GM12865 (cell line): Measurements from ENCODE around the gene RREB1.

ENCODE experiments used
- DNase-seq: peaks from one replicate; pipeline ENCODE4 v3.0.0; 2010; ENCODE audit warnings: low read depth
- H3K4me3 ChIP-seq: 2 replicates; pipeline ENCODE4 v1.5.1; 2011; ENCODE audit warnings: mild to moderate bottlenecking, low read depth, low read length, control low read depth
- TF ChIP-seq, protein P1 (sequence below): IDR thresholded peaks from 2 replicates; pipeline ENCODE4 v1.5.1; 2011; ENCODE audit warnings: low read length, control low read depth, low read depth, inconsistent platforms; ENCODE audit not compliant: insufficient read depth; ENCODE audit errors: missing control alignments

The RREB1 gene

DNA sequence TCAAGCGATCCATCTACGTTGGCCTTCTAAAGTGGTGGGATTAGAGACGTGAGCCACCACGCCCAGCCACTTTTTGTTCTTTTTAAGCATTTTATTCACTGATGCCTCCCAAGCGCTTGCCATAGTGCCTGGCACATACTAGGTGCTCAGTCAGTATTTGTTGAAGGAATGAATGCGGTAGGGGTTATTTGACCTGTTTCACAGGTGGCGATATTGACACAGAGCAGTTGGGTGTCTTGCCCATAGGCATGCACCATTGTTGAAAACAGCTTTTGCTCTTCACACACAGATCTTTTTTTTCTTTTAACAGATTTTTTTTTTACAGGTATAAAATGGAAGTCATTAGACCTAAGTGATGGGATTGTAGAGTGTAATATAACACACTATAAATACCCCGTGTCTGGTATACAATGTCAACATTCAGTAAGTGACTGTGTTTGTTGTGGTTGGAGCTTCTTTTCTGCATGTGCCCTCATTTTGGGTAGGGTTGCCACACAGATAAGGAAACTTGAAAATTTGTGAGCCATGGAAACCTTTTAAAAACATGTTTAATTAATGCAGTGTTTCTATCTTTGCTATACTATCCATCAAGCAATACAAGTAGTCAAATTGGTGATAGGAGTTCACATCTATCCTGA, 24.8 kb downstream of the RREB1 start:
- no peak overlapping the region for H3K4me3 ChIP-seq
- TF ChIP-seq, protein P1, sequence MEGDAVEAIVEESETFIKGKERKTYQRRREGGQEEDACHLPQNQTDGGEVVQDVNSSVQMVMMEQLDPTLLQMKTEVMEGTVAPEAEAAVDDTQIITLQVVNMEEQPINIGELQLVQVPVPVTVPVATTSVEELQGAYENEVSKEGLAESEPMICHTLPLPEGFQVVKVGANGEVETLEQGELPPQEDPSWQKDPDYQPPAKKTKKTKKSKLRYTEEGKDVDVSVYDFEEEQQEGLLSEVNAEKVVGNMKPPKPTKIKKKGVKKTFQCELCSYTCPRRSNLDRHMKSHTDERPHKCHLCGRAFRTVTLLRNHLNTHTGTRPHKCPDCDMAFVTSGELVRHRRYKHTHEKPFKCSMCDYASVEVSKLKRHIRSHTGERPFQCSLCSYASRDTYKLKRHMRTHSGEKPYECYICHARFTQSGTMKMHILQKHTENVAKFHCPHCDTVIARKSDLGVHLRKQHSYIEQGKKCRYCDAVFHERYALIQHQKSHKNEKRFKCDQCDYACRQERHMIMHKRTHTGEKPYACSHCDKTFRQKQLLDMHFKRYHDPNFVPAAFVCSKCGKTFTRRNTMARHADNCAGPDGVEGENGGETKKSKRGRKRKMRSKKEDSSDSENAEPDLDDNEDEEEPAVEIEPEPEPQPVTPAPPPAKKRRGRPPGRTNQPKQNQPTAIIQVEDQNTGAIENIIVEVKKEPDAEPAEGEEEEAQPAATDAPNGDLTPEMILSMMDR = no peak
- no peak for DNase-seq

DNA sequence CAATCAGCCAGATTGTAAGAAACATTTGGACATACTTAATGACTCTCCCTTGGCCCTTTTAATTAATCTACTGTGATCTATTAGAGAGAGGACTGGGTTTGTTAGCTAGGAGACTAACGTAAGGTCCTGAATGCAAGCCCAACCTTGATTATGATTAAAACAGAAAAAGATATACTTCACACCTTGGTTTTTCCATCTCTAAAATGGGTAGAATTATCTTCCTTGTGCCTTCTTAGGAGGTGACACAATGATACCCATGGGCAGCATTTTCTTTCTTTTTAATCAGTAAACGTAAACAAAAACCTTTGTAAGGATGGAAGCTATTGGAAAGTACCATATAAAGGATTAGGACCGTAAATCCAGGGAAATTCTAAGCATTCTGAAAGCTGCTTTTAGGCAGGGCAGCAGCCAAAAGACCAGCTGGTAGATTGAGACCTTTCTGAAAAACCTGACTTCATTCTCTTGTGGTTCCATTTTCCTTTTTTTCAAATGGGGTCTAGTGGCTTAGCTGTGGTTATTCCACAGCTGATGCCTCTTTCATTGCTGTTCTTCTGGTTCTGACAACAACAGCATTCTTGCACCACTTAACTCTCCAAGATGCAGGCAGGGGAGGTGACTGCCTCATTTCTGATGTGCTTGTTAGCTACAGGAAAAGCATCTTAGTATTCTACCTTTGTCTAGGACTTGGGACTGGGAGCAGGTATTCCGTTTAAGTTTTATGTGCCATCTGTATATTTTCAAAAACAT, 27.4 kb downstream of the RREB1 start:
- DNase-seq = peak; percentile 64
- H3K4me3 ChIP-seq = 0 out of 2 replicates have a peak overlapping the region, but pooled peaks have one; percentile 21
- TF ChIP-seq, protein P1 = no peak

DNA sequence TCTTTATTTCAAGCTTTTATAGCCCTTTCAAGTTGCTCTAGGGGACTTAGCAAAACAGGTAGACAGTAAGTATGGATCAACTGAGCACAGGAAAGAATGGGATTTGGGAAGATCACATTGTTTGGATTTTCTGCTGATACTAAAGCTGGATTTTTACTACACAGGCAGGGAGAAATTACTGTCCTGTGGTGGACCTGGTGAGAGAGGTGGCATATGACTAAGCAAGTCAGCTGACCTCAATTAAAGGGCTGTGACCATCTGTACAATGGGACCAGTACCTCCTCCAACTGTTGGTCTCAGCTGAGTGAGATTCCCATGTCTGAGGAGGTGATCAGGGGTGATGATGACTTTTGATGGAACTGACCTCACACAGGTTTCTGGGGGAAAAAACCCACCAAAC, 28.0 kb downstream of the RREB1 start:
- H3K4me3 ChIP-seq = peak overlapping the region; percentile 21
- peak; percentile 65 for DNase-seq
- TF ChIP-seq, protein P1 = no peak

DNA sequence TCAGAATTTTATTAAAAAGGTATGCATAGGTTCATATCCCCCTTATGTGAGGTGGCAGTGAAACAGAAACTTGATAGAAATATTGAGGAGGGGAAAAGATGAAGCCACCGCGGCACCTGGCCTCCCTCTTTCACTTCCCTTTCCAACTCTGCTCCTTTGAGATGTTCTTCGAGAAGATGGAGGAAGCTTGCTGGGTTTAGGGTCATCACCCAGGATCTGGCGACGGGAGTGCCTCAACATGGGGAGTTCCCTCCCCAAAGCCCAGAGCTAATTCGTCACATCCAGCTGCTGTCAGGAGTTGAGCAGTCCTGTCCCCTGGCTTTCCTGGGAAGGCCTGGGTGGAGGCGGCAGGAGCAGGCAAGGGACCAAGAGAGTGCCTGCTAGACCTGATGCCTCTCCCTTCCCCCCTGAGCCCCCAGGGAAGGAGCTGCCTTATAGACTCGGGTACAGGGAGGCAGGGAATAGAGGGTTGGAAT, 29.1 kb downstream of the RREB1 start:
- peak; percentile 83 for DNase-seq
- peak overlapping the region; percentile 21 for H3K4me3 ChIP-seq
- TF ChIP-seq, protein P1 = no peak

DNA sequence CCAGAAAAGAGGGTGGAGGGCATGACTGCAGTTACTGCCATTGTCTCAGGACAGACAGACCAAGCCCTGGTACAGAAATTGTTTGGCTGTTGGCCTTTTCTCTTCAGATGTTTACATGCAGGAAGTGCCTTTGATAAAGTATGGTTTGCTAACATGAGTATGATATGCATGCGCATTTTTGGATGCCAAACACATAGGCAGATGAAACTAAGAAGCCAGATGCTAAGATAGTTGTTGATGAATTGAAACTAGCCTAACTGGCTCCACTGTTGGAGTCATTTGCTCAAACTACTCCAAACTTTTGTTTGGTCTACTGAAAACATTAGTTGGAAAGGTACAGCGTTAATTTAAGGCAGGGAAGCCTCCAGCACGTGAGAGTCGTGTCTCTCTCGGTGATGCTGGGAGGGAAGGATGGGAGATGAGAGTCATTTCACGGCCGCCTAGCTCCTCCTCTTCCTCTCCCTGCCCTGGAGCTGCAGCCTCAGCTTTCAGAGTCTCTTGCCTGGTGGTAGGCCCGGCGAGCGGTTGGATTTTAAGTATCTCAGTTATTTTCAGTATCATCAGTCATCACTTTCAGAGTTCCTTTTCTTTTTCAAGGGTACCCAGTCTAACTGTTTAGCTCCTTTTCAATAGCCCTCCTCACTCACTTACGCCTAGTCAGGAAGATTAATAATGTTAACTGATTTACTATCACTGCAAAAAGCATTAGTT, 29.7 kb downstream of the RREB1 start:
- DNase-seq = peak; percentile 91
- TF ChIP-seq, protein P1 = no peak

DNA sequence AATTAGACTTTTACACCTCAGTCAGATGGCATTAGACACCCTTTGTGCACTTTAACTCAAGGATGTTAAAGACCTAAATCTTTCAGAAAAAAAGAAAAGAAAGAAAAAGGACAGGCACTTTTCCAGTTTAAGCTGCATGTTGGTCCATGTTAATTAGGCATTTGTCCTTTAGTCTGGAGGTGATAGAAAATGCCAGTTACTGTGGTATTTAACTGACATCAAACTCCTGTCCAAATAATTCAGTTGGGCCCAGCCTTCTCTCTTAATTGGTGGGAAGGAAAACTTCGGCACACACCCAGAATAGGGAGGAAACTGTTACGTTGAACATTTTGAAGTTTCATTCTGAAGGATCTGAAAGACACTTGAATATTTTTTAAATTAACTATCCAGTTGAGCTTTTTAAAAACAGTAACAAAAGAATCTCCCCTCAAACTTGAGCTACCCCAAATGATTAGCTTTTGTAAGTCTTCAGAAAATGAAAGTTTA, 30.3 kb downstream of the RREB1 start:
- DNase-seq = no peak
- TF ChIP-seq, protein P1 = no peak
- H3K4me3 ChIP-seq = peak overlapping the region; percentile 21

More for the DNA sequence above, 29.7 kb downstream of the RREB1 start:
- H3K4me3 ChIP-seq = peak overlapping the region; percentile 21
